Central memory CD8-positive, alpha-beta T cell (primary cell): ENCODE results near the gene ZDHHC7.
A peak's percentile ranks its signal among the peaks of the same experiment; 100 is the strongest.

Source experiments
- ATAC-seq: fragments of 150-1000 bp; cut with Tn5 transposase; replicated peaks from 2 replicates; pipeline ENCODE4 v1.10.0; 2022; ENCODE audit warnings: mild to moderate bottlenecking, moderate FRiP score, moderate number of reproducible peaks; ENCODE audit not compliant: poor library complexity, severe bottlenecking; ENCODE audit errors: extremely low read depth
- DNase-seq, 2 donors: peaks; one replicate each; pipeline ENCODE4 v3.0.0; 2021; ENCODE audit warnings: low spot score in 2 of 2
- H3K27ac Mint-ChIP-seq: one replicate; pipeline ENCODE4 v1.8.0; 2022; ENCODE audit warnings: low read depth, mild to moderate bottlenecking, moderate library complexity, mixed read lengths
- H3K27me3 Mint-ChIP-seq: one replicate; pipeline ENCODE4 v1.8.0; 2022; ENCODE audit warnings: mixed read lengths
- H3K36me3 Mint-ChIP-seq: one replicate; pipeline ENCODE4 v1.8.0; 2022; ENCODE audit warnings: mild to moderate bottlenecking, moderate library complexity, mixed read lengths; ENCODE audit not compliant: insufficient read depth
- H3K4me1 Mint-ChIP-seq: one replicate; pipeline ENCODE4 v1.8.0; 2022; ENCODE audit warnings: mixed read lengths
- H3K4me3 Mint-ChIP-seq: one replicate; pipeline ENCODE4 v1.8.0; 2022; ENCODE audit warnings: mild to moderate bottlenecking, moderate library complexity, mixed read lengths
- H3K9me3 Mint-ChIP-seq: one replicate; pipeline ENCODE4 v1.8.0; 2022; ENCODE audit warnings: mixed read lengths

The ZDHHC7 gene

DNA sequence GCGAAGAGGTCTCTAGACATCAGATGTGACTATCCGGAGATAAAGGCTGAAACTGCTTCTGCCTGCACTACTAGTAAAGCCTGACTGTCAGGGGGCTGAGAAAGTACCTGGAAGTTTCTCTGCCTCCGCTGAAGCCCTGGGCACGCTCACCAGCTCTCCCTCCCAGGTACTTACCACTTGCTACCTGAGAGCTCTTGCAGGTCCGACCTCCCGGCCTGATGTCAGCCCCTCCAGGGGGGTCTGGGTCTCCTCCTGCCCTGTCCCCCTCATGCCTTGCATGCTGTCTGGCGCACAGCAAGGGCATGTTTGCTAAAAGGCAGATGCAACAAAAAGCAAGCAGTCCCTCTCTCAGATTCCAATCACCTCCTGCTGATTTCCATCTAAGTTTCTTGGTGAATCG lies 17.4 kb downstream of the ZDHHC7 start:
- Mint-ChIP-seq H3K36me3 (peaks cover 62% of the 10 kb centered on the region), H3K4me1 (peaks cover 23% of the 10 kb centered on the region), H3K9me3 (no peaks in the 10 kb centered on the region), H3K27me3 (no peaks in the 10 kb centered on the region), H3K4me3 (no peak overlapping the region), H3K27ac (no peak overlapping the region)
- DNase-seq (no peak), ATAC-seq (no peak)

DNA sequence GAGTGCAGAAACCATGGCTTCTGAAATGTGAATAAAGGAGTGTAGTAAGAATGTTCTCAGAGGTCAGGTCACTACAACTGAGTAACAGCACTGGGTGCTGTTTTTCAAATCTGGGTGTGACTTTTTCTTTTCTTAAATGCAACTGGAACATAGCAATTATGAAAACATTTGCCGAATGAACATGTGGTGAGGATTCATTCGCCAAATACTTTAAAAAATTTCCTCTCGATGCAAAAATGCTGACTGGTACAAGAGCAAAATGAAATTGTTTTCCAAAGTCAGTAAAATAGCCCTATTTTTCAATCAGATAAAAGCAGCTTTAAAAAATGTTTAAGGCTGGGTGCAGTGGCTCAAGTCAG lies 18.6 kb downstream of the ZDHHC7 start:
- no peak overlapping the region for H3K27ac Mint-ChIP-seq
- ATAC-seq (no peak), DNase-seq (no peak)
- H3K4me3 Mint-ChIP-seq = no peak overlapping the region
- no peaks in the 10 kb centered on the region for H3K9me3 Mint-ChIP-seq
- peaks cover 23% of the 10 kb centered on the region for H3K4me1 Mint-ChIP-seq
- H3K36me3 Mint-ChIP-seq = peaks cover 59% of the 10 kb centered on the region
- H3K27me3 Mint-ChIP-seq = no peaks in the 10 kb centered on the region

DNA sequence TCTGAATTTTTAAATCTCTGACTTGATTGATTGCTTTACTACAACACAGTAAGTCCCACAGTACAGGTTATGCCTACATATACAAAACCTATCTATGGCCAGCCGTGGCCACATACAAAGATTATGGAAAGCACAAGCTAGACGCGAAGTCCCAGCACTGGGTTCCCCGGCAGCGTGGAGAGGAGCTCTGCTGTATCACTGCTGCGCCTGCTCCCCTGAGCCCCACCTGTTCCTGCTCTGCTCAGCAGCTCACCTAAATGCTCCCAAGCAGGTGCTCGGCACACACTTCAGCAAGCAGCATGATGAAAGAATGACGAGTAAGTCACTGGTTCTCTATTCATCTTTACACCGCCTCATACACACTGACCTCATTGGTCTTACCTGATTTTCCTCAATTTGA lies 20.6 kb downstream of the ZDHHC7 start:
- Mint-ChIP-seq H3K9me3 (no peaks in the 10 kb centered on the region), H3K36me3 (peaks cover 70% of the 10 kb centered on the region), H3K27me3 (no peaks in the 10 kb centered on the region), H3K4me3 (no peak overlapping the region), H3K4me1 (peaks cover 26% of the 10 kb centered on the region), H3K27ac (peak overlapping the region; percentile 77)
- no peak for ATAC-seq
- DNase-seq = no peak

DNA sequence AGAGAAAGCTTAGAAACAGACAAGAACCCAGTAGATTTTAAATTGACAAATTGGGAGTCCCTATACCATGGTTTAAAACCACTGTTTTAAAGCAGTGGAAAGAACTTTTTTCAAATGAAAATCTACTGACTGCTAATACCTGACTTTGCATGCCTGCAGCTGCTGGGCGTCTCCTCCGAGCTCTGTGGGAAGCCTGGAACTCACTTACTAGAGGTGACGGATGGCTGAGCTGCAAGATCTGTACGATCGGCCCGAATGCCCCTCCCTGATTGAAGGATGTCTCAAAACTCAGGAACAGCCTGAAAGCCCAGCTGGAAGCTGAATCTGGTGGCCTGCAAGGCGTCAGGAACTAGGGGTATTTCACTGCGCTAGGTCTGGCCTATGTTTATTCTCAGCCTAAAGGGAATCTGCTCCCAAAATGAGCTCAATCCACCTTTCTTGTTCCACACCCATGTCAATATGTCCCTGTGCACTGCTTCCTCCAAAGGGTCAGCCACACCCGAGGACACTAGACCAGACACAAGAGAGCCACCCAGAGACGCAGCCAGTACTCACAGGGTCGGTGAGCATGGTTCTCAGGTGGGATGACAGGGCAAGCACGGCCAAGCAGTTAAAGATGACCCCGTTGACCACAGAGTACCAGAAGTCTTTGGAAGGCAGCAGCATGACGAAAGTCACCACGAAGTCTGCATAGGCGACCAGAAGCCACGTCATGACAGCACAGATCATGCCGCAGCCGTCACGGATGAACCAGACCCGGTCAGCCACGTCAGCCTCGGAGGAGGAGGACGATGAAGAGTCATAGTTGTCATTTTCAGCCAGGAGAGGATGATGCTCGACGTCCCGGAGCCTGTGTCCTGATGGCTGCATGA lies 21.4 kb downstream of the ZDHHC7 start:
- no peak overlapping the region for H3K27ac Mint-ChIP-seq
- H3K4me3 Mint-ChIP-seq = no peak overlapping the region
- H3K9me3 Mint-ChIP-seq = no peaks in the 10 kb centered on the region
- ATAC-seq = no peak
- no peaks in the 10 kb centered on the region for H3K27me3 Mint-ChIP-seq
- DNase-seq = no peak
- H3K4me1 Mint-ChIP-seq = peaks cover 22% of the 10 kb centered on the region
- peaks cover 69% of the 10 kb centered on the region for H3K36me3 Mint-ChIP-seq

DNA sequence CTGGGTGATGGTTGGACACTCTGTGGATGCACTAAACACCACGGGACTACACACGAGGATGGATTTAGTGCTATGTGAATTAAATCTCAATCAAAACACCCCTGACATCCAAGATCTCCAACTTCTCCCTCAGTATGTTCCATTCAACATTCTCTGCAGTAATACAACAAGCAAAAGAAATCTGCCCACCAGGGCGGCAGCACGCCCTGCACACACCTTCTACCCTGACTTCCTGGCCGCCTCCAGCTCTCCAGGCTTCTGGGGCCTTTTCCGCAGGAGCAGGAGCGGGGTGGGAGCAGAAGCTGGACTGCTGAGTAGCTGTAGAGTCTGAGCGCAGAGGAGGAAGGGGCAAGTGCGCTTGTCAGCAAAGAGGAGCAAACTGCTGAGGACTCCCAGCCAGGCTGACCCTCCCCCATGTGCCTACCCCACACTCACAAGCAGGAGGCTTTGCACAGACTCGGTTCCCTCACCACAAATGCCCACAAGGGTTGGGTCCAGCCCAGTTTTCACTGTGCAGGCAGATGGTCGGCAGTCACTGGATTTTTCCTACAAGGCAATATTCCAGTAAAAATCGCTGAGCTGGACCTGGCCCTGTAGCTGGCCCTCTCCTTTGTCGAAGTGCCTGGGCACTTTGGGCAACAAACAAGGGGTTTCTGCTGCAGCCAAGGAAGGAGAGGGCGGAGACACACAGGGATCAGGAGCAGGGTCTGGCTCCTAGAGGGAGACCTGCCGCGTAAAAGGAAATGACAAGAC lies 22.8 kb downstream of the ZDHHC7 start:
- Mint-ChIP-seq H3K36me3 (peaks cover 62% of the 10 kb centered on the region), H3K4me3 (no peak overlapping the region), H3K9me3 (no peaks in the 10 kb centered on the region), H3K27me3 (no peaks in the 10 kb centered on the region), H3K4me1 (peaks cover 21% of the 10 kb centered on the region), H3K27ac (no peak overlapping the region)
- DNase-seq = no peak
- ATAC-seq = no peak

DNA sequence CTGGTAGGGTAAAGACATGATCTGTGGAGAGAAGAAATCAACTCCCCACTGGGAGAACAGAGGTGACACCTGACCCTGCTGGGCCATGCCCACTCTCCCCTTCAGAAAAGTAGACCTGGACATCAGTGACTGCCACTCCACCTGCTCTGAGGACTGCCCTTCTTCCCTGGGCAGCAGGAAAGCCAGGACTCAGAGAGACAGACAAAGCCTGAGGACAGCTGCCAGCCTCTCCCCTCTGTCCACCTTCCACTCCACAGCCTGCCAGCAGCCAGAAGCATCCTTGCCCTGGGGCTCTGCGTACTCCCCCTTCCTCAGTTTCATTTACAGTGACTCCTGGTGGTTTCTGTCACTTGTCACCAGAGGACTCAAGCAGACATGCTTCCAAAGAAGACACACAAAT lies 24.5 kb downstream of the ZDHHC7 start:
- peak overlapping the region; percentile 25 for H3K4me3 Mint-ChIP-seq
- no peak for ATAC-seq
- peak overlapping the region; percentile 70 for H3K27ac Mint-ChIP-seq
- no peaks in the 10 kb centered on the region for H3K9me3 Mint-ChIP-seq
- no peak for DNase-seq
- no peaks in the 10 kb centered on the region for H3K27me3 Mint-ChIP-seq
- H3K36me3 Mint-ChIP-seq = peaks cover 62% of the 10 kb centered on the region
- peaks cover 31% of the 10 kb centered on the region for H3K4me1 Mint-ChIP-seq

DNA sequence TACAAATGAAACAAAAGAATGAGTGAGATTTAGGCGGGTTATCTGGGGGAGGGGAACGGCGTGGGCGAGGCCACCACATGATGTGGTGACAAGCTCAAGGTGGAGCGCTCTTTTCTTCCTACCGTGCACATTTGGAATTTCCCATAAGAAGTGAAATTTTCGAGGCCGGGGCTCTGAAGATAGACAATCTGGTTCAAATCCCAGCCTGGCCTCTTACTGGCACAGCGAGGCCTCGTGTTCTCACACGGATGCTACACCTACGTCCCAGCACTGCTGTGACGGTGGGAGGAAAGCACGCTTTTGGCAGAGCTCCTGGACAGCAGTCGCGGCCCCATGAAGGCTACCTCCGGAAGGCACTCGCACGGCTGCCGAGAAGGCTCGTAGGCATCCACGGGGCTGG lies 25.2 kb downstream of the ZDHHC7 start:
- ATAC-seq (no peak), DNase-seq (no peak)
- Mint-ChIP-seq H3K4me1 (peaks cover 33% of the 10 kb centered on the region), H3K4me3 (no peak overlapping the region), H3K27ac (peak overlapping the region; percentile 13), H3K27me3 (no peaks in the 10 kb centered on the region), H3K9me3 (no peaks in the 10 kb centered on the region), H3K36me3 (peaks cover 62% of the 10 kb centered on the region)

DNA sequence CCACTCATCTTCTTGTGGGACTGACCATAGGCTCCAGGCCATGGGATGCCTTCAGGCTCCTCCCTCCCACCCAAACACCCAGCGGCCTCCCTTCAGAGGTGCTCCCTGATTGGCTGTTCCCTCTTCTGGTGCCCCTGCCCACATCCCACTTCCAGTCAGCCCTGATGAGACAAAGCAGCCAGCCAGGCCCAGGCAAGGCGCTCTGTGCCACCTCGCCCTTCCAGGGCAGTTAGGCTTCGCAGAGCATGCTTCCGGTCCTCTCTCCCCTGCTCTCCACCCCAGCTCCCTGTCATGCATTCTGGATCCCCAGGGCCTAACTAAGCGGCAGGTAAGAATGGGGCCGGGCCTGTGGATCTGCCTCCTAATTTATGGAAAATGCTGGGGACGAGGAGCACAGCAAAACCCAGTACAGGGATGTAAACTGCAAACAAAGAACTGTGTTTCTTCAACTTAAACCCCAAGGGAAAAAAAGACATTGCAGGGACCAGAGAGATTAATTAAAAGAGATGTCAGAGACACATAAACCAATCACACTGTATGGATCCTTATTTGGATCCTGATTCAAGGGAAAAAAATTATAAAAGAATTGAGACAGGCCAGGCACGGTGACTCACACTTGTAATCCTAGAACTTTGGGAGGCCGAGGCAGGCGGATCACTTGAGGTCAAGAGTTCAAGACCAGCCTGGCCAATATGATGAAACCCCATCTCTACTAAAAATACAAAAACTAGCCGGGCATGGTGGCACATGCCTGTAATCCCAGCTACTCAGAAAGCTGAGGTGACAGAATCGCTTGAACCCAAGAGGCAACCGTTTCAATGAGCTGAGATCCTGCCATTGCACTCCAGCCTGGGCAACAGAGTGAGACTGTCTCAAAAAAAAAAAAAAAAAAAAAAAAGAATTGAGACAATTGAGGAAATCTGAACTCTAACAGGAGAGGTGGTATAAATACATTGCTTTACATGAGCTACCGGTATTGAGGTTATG lies 26.0 kb downstream of the ZDHHC7 start:
- H3K27me3 Mint-ChIP-seq = no peaks in the 10 kb centered on the region
- no peak for DNase-seq
- peaks cover 32% of the 10 kb centered on the region for H3K4me1 Mint-ChIP-seq
- H3K27ac Mint-ChIP-seq = peak overlapping the region; percentile 13
- no peak overlapping the region for H3K4me3 Mint-ChIP-seq
- H3K36me3 Mint-ChIP-seq = peaks cover 63% of the 10 kb centered on the region
- ATAC-seq = no peak
- no peaks in the 10 kb centered on the region for H3K9me3 Mint-ChIP-seq

DNA sequence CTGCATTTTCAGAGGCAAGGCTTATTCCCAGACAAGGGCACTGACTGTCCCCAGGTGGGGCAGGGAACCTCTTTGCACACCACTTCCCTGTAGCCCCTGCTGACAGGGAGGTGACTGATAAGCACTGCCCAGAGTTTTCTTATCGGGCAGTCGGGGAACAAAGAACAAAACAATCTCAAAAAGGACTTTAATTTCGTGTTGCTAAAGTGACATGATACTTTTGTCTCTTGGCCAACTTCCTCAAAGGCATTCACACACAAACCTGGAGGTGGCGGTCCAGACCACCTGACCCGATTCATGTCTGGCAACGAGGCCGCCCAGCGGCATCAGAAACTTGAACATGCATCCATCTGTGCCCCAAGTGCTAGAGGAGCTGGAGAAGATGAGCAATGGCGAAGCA lies 28.9 kb downstream of the ZDHHC7 start:
- H3K4me3 Mint-ChIP-seq = no peak overlapping the region
- peaks cover 31% of the 10 kb centered on the region for H3K4me1 Mint-ChIP-seq
- DNase-seq = no peak
- peak overlapping the region; percentile 66 for H3K27ac Mint-ChIP-seq
- no peaks in the 10 kb centered on the region for H3K9me3 Mint-ChIP-seq
- no peak for ATAC-seq
- H3K36me3 Mint-ChIP-seq = peaks cover 70% of the 10 kb centered on the region
- no peaks in the 10 kb centered on the region for H3K27me3 Mint-ChIP-seq

DNA sequence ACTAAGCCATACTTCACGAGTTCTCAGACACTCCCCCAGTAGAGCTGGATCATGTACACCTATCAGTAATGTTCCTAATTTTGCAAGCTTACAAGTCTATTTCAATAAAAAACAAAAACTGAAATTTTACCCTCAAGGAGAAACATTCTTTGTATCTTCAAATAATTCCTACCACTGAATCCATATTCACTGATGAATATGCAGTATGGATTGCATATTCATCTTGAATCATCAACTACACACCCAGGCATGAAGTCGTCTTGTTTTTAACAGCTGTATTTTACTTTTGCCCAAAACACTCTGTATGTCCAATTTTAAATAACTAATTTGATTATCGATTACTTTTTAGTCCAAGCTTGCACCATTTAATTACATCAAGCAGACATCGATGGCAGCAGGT lies 31.8 kb downstream of the ZDHHC7 start:
- Mint-ChIP-seq H3K4me1 (peaks cover 16% of the 10 kb centered on the region), H3K27ac (peak overlapping the region; percentile 16), H3K27me3 (no peaks in the 10 kb centered on the region), H3K4me3 (no peak overlapping the region), H3K9me3 (no peaks in the 10 kb centered on the region), H3K36me3 (peaks cover 68% of the 10 kb centered on the region)
- ATAC-seq (no peak), DNase-seq (no peak)

DNA sequence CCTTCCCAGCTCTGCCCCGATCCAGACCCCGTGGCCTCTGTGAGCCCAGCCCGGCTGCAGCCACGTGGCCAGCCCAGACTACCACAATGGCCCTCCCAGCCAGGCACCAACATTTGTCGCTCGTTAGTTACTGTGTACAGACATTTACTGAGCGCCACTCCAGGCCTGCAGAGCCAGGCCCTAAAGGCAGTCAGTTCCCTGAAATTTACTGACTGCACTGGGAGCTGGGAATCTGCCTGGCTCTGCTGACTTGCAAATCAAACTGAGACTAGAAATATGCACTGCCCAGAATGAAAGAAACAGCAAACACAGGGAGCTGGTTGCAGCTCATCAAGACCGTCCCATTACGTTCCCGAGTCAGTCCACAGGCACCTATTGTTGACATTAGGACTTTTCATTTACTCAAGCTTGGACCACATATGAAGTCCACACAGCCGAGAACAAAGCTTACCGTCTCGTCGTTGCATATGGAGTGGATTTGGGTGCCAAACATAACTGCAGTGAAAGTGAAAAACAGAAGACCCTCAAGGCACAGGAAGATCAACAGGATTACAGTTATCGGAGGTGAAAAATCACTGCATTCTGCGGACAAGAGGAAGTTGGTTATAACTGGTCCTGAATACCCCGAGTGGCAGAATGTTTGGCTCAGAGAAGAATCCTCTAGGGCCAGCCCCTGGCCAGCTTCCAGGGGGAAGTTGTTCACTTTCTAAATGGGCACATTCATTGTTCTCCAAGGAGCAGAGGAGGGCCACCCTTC lies 34.5 kb downstream of the ZDHHC7 start:
- H3K27me3 Mint-ChIP-seq = no peaks in the 10 kb centered on the region
- H3K36me3 Mint-ChIP-seq = peaks cover 63% of the 10 kb centered on the region
- H3K4me1 Mint-ChIP-seq = peaks cover 7% of the 10 kb centered on the region
- no peak overlapping the region for H3K27ac Mint-ChIP-seq
- DNase-seq = no peak
- no peak overlapping the region for H3K4me3 Mint-ChIP-seq
- no peak for ATAC-seq
- H3K9me3 Mint-ChIP-seq = no peaks in the 10 kb centered on the region

DNA sequence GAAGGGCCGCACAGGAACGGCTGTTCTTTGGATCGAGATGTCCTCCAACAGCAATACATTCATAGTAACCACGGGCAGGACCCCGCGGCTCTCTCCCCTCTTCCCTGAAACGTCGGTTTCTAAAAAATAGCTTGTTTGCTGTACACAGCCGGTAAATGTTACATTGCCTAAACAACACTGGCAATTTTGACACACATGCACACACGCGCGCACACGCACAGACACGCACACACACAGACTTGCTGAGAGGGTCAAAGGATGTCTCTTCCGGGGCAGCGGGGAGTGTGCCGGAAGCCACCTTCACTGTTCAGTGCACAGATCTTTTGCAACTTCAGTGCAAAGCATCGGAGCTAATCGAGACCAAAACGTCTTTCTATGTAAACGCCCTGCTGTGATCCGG lies 35.8 kb downstream of the ZDHHC7 start:
- DNase-seq (no peak), ATAC-seq (no peak)
- no peak overlapping the region for H3K27ac Mint-ChIP-seq
- H3K4me1 Mint-ChIP-seq = peaks cover 3% of the 10 kb centered on the region
- no peak overlapping the region for H3K4me3 Mint-ChIP-seq
- no peaks in the 10 kb centered on the region for H3K27me3 Mint-ChIP-seq
- H3K9me3 Mint-ChIP-seq = no peaks in the 10 kb centered on the region
- H3K36me3 Mint-ChIP-seq = peaks cover 51% of the 10 kb centered on the region
